K562 (cell line): ENCODE measurements around the gene MED19. TPM values are rescaled to one million over a fixed set of nuclear protein-coding genes. Genes with fewer than 3 reads are reported as not detected.

ENCODE experiments used
- GTF2E2 ChIP-seq: fragments of 200-800 bp; sonication (Bioruptor generic); IDR thresholded peaks from 2 replicates; pipeline ENCODE4 v1.6.1; 2016; ENCODE audit warnings: missing genetic modification characterization, missing compliant biosample characterization
- HDAC8 ChIP-seq: fragments of 450-650 bp; IDR thresholded peaks from 2 replicates; pipeline ENCODE4 v1.6.1; 2016; ENCODE audit warnings: mild to moderate bottlenecking, missing genetic modification characterization, moderate library complexity, missing compliant biosample characterization
- ILF3 ChIP-seq: fragments of 450-650 bp; IDR thresholded peaks from 2 replicates; pipeline ENCODE4 v1.6.1; 2018; ENCODE audit warnings: antibody characterized with exemption, mild to moderate bottlenecking, moderate library complexity, borderline replicate concordance
- KAT2B ChIP-seq: IDR thresholded peaks from one replicate; pipeline ENCODE4 v1.6.1; 2012; ENCODE audit warnings: low read depth, mild to moderate bottlenecking, control low read depth, inconsistent platforms, low read length, moderate library complexity
- NBN ChIP-seq: fragments of 450-650 bp; IDR thresholded peaks from 2 replicates; pipeline ENCODE4 v1.6.1; 2016; ENCODE audit warnings: low read depth, mild to moderate bottlenecking
- NCOA2 ChIP-seq, 2 experiments: fragments of 450-650 bp; IDR thresholded peaks; 2 replicates each; pipeline ENCODE4 v1.6.1; 2018; ENCODE audit warnings: mild to moderate bottlenecking in 2 of 2, moderate library complexity in 1 of 2; ENCODE audit not compliant: partially characterized antibody in 2 of 2
- RNF2 ChIP-seq: sonication (generic); IDR thresholded peaks from 2 replicates; pipeline ENCODE4 v1.6.1; 2016
- SLC30A9 ChIP-seq: fragments of 250-450 bp; sonication (Bioruptor Pico); IDR thresholded peaks from 2 replicates; pipeline ENCODE4 v1.8.0; 2022; ENCODE audit warnings: mild to moderate bottlenecking, moderate library complexity
- WHSC1 ChIP-seq: IDR thresholded peaks from one replicate; pipeline ENCODE4 v1.6.1; 2012; ENCODE audit warnings: low read length, control low read depth, inconsistent platforms
- ZNF224 ChIP-seq: sonication (generic); formaldehyde crosslinking; IDR thresholded peaks from 2 replicates; pipeline ENCODE4 v1.8.0; 2022; ENCODE audit warnings: mild to moderate bottlenecking, missing genetic modification reagents
- ZNF24 ChIP-seq: fragments of 450-650 bp; IDR thresholded peaks from 2 replicates; pipeline ENCODE4 v1.6.1; 2016
- ZNF431 ChIP-seq: sonication (generic); formaldehyde crosslinking; IDR thresholded peaks from 2 replicates; pipeline ENCODE4 v1.8.0; 2022; ENCODE audit warnings: mild to moderate bottlenecking, missing genetic modification reagents
- ZZZ3 ChIP-seq: fragments of 450-650 bp; IDR thresholded peaks from 2 replicates; pipeline ENCODE4 v1.6.1; 2016; ENCODE audit warnings: antibody characterized with exemption, mild to moderate bottlenecking, moderate library complexity
- polyA plus RNA-seq, 8 experiments: library from polyadenylated mRNA; depleted of rRNA in 4 of 8; stranded (reverse) in 5 of 8; unstranded in 3 of 8; fragments of >200 nt; fragmentation: Nextera tagmentation in 2 of 8; fragmentation: Illumina TruSeq in 1 of 8; extraction: Ambion mirVana in 2 of 8; extraction: Trizol in 1 of 8; gene quantifications; 2 replicates each; pipeline versions ENCODE4 v1.2.1 to v1.2.3, GENCODE V29; 2011 to 2014; ENCODE audit warnings: inconsistent platforms in 1 of 8, missing spikeins in 1 of 8
- total RNA-seq, 7 experiments: library from RNA; depleted of rRNA in 6 of 7; stranded (reverse); fragments of >200 nt in 6 of 7; fragmentation: Illumina TruSeq in 2 of 7; extraction: Trizol in 2 of 7; gene quantifications; 2 replicates each; pipeline versions ENCODE4 v1.2.1 to v1.2.3, GENCODE V29; 2011 to 2021; ENCODE audit warnings: low replicate concordance in 1 of 7
- TF ChIP-seq, protein P1 (sequence below): sonication (generic); formaldehyde crosslinking; IDR thresholded peaks from 2 replicates; pipeline ENCODE4 v1.8.0; 2023; ENCODE audit warnings: mild to moderate bottlenecking, missing genetic modification reagents
- TF ChIP-seq, protein P2 (sequence below): fragments of 450-650 bp; IDR thresholded peaks from 2 replicates; pipeline ENCODE4 v1.7.0; 2016; ENCODE audit warnings: borderline replicate concordance
- TF ChIP-seq, protein P3 (sequence below): fragments of 250-450 bp; sonication (Bioruptor Pico); IDR thresholded peaks from 2 replicates; pipeline ENCODE4 v1.5.1; 2021; ENCODE audit warnings: mild to moderate bottlenecking
- TF ChIP-seq, protein P4 (sequence below): IDR thresholded peaks from 2 replicates; pipeline ENCODE4 v1.6.1; 2011; ENCODE audit warnings: borderline replicate concordance, low read depth, mild to moderate bottlenecking, moderate library complexity, low read length; ENCODE audit not compliant: insufficient read depth, poor library complexity, severe bottlenecking
- TF ChIP-seq, protein P5 (sequence below): sonication (generic); formaldehyde crosslinking; IDR thresholded peaks from 2 replicates; pipeline ENCODE4 v1.8.0; 2022; ENCODE audit warnings: mild to moderate bottlenecking, missing genetic modification reagents

The MED19 gene
- total and polyA plus RNA-seq, 9 of the 15 experiments (the other 6 are each of a cell fraction or from before 2014, with no cell fraction given): 7.3 to 23.5 (median 15.0) TPM

DNA sequence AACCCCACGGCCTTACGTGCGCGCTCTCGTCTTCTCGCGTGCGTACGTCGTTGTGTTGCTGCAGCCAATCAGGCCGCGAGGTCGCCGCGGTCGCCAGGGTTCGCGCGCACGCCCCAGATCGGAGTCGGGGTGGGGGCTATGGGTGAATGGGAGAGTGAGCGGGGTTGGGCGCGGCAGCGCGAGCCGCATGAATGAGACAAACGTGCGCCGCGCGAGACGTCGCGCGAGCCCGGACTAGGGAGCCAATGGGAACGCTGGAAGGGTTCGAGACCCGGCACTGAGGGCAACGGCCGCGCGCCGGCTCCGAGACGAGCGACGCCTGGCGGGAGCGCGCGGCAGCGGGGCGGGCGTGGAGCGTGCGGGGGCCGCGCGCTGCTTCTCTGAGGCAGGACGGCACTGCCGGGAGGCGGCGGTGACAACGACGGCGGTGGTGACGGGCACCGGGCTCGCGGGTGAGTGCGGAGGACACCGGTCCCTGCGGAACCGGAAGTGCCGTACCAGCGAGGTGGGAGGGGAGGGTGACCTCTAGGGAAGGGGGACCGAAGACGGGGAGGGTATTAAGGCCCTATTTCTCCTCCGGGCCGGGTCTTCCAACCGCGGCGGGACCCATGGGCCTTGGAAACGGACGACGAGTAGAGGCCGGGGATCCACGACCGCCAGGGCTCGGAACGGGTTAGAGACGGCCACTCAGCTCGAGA is 44.1 kb downstream of the MED19 start, which contains the start of gene ZDHHC5 (continued):
- peak; percentile 66; the same call in 1 of the 2 replicates for TF ChIP-seq NBN
- no peak for TF ChIP-seq ZZZ3
- no peak for TF ChIP-seq ZNF224
- TF ChIP-seq, protein P1, sequence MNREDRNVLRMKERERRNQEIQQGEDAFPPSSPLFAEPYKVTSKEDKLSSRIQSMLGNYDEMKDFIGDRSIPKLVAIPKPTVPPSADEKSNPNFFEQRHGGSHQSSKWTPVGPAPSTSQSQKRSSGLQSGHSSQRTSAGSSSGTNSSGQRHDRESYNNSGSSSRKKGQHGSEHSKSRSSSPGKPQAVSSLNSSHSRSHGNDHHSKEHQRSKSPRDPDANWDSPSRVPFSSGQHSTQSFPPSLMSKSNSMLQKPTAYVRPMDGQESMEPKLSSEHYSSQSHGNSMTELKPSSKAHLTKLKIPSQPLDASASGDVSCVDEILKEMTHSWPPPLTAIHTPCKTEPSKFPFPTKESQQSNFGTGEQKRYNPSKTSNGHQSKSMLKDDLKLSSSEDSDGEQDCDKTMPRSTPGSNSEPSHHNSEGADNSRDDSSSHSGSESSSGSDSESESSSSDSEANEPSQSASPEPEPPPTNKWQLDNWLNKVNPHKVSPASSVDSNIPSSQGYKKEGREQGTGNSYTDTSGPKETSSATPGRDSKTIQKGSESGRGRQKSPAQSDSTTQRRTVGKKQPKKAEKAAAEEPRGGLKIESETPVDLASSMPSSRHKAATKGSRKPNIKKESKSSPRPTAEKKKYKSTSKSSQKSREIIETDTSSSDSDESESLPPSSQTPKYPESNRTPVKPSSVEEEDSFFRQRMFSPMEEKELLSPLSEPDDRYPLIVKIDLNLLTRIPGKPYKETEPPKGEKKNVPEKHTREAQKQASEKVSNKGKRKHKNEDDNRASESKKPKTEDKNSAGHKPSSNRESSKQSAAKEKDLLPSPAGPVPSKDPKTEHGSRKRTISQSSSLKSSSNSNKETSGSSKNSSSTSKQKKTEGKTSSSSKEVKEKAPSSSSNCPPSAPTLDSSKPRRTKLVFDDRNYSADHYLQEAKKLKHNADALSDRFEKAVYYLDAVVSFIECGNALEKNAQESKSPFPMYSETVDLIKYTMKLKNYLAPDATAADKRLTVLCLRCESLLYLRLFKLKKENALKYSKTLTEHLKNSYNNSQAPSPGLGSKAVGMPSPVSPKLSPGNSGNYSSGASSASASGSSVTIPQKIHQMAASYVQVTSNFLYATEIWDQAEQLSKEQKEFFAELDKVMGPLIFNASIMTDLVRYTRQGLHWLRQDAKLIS (CRISPR knock-in tag): no peak
- no peak for TF ChIP-seq SLC30A9
- TF ChIP-seq RNF2: 0 out of 2 replicates have a peak, but pooled peaks have one; percentile 4
- TF ChIP-seq ILF3: peak; percentile 75; the same call in 1 of the 2 replicates
- no peak for TF ChIP-seq KAT2B
- no peak for TF ChIP-seq NCOA2 (IDR thresholded peaks at IDR 0.05; ENCODE audit: partially characterized antibody in 2 of 2)
- peak; percentile 55; the same call in 1 of the 2 replicates for TF ChIP-seq GTF2E2 (tag)
- TF ChIP-seq ZNF24: peak; percentile 73
- TF ChIP-seq, protein P2, sequence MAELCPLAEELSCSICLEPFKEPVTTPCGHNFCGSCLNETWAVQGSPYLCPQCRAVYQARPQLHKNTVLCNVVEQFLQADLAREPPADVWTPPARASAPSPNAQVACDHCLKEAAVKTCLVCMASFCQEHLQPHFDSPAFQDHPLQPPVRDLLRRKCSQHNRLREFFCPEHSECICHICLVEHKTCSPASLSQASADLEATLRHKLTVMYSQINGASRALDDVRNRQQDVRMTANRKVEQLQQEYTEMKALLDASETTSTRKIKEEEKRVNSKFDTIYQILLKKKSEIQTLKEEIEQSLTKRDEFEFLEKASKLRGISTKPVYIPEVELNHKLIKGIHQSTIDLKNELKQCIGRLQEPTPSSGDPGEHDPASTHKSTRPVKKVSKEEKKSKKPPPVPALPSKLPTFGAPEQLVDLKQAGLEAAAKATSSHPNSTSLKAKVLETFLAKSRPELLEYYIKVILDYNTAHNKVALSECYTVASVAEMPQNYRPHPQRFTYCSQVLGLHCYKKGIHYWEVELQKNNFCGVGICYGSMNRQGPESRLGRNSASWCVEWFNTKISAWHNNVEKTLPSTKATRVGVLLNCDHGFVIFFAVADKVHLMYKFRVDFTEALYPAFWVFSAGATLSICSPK: no peak
- TF ChIP-seq, protein P3, sequence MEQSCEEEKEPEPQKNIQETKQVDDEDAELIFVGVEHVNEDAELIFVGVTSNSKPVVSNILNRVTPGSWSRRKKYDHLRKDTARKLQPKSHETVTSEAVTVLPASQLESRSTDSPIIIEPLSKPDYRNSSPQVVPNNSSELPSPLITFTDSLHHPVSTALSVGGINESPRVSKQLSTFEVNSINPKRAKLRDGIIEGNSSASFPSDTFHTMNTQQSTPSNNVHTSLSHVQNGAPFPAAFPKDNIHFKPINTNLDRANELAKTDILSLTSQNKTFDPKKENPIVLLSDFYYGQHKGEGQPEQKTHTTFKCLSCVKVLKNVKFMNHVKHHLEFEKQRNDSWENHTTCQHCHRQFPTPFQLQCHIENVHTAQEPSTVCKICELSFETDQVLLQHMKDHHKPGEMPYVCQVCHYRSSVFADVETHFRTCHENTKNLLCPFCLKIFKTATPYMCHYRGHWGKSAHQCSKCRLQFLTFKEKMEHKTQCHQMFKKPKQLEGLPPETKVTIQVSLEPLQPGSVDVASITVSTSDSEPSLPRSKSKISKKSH (CRISPR knock-in tag): no peak
- 0 out of 2 replicates have a peak, but pooled peaks have one; percentile 56 for TF ChIP-seq ZNF431 (CRISPR knock-in tag)
- peak; percentile 91; the same call in 1 of the 2 replicates for TF ChIP-seq HDAC8 (tag)
- TF ChIP-seq, protein P4, sequence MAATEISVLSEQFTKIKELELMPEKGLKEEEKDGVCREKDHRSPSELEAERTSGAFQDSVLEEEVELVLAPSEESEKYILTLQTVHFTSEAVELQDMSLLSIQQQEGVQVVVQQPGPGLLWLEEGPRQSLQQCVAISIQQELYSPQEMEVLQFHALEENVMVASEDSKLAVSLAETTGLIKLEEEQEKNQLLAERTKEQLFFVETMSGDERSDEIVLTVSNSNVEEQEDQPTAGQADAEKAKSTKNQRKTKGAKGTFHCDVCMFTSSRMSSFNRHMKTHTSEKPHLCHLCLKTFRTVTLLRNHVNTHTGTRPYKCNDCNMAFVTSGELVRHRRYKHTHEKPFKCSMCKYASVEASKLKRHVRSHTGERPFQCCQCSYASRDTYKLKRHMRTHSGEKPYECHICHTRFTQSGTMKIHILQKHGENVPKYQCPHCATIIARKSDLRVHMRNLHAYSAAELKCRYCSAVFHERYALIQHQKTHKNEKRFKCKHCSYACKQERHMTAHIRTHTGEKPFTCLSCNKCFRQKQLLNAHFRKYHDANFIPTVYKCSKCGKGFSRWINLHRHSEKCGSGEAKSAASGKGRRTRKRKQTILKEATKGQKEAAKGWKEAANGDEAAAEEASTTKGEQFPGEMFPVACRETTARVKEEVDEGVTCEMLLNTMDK: peak; percentile 99
- no peak for TF ChIP-seq WHSC1
- TF ChIP-seq, protein P5, sequence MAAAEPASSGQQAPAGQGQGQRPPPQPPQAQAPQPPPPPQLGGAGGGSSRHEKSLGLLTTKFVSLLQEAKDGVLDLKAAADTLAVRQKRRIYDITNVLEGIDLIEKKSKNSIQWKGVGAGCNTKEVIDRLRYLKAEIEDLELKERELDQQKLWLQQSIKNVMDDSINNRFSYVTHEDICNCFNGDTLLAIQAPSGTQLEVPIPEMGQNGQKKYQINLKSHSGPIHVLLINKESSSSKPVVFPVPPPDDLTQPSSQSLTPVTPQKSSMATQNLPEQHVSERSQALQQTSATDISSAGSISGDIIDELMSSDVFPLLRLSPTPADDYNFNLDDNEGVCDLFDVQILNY (CRISPR knock-in tag): peak; percentile 92; the same call in 1 of the 2 replicates
